HEK293 (cell line): ENCODE results near the gene NXT2.

ENCODE experiments used
- FEZF1 ChIP-seq: fragments of 450-650 bp; formaldehyde crosslinking; IDR thresholded peaks from 2 replicates; pipeline ENCODE4 v1.5.1; 2016; ENCODE audit warnings: missing biosample characterization, missing genetic modification characterization
- GLI4 ChIP-seq: fragments of 450-650 bp; formaldehyde crosslinking; IDR thresholded peaks from 2 replicates; pipeline ENCODE4 v1.5.1; 2016; ENCODE audit warnings: missing biosample characterization, missing genetic modification characterization
- PRDM2 ChIP-seq: fragments of 450-650 bp; formaldehyde crosslinking; IDR thresholded peaks from 2 replicates; pipeline ENCODE4 v1.5.1; 2016; ENCODE audit warnings: missing biosample characterization, missing genetic modification characterization, borderline replicate concordance
- REPIN1 ChIP-seq: fragments of 450-650 bp; formaldehyde crosslinking; IDR thresholded peaks from 2 replicates; pipeline ENCODE4 v1.5.1; 2017; ENCODE audit warnings: missing biosample characterization, missing genetic modification characterization, low read depth
- TCF7L2 ChIP-seq: IDR thresholded peaks from 2 replicates; pipeline ENCODE4 v1.6.1; 2011; ENCODE audit warnings: low read depth, mild to moderate bottlenecking, inconsistent platforms, low read length, moderate library complexity, borderline replicate concordance
- ZNF10 ChIP-seq: fragments of 450-650 bp; formaldehyde crosslinking; IDR thresholded peaks from 2 replicates; pipeline ENCODE4 v1.5.1; 2017; ENCODE audit warnings: missing biosample characterization, missing genetic modification characterization
- ZNF121 ChIP-seq: fragments of 450-650 bp; formaldehyde crosslinking; IDR thresholded peaks from 2 replicates; pipeline ENCODE4 v1.5.1; 2016; ENCODE audit warnings: missing biosample characterization, missing genetic modification characterization
- ZNF133 ChIP-seq: fragments of 450-650 bp; formaldehyde crosslinking; IDR thresholded peaks from 2 replicates; pipeline ENCODE4 v1.5.1; 2016; ENCODE audit warnings: missing biosample characterization, missing genetic modification characterization
- ZNF19 ChIP-seq: fragments of 450-650 bp; formaldehyde crosslinking; IDR thresholded peaks from 2 replicates; pipeline ENCODE4; 2016; ENCODE audit warnings: missing biosample characterization, missing genetic modification characterization, low read depth
- ZNF23 ChIP-seq: fragments of 450-650 bp; formaldehyde crosslinking; IDR thresholded peaks from 2 replicates; pipeline ENCODE4 v1.5.1; 2016; ENCODE audit warnings: missing biosample characterization, missing genetic modification characterization, borderline replicate concordance
- ZNF274 ChIP-seq, 2 experiments: fragments of 200-500 bp in 1 of 2; fragments of 450-650 bp in 1 of 2; sonication (Bioruptor generic) in 1 of 2; formaldehyde crosslinking in 1 of 2; IDR thresholded peaks; 2 replicates each; pipeline versions ENCODE4 v1.5.1 to v1.6.1; 2014 to 2016; ENCODE audit warnings: borderline replicate concordance in 1 of 2, inconsistent platforms in 1 of 2, low read length in 1 of 2, missing biosample characterization in 1 of 2, missing genetic modification characterization in 1 of 2
- ZNF302 ChIP-seq: fragments of 450-650 bp; formaldehyde crosslinking; IDR thresholded peaks from 2 replicates; pipeline ENCODE4 v1.5.1; 2016; ENCODE audit warnings: missing biosample characterization, missing genetic modification characterization, low read depth
- ZNF362 ChIP-seq: fragments of 450-650 bp; formaldehyde crosslinking; IDR thresholded peaks from 2 replicates; pipeline ENCODE4 v1.5.1; 2016; ENCODE audit warnings: missing biosample characterization, missing genetic modification characterization
- ZNF623 ChIP-seq: fragments of 450-650 bp; formaldehyde crosslinking; IDR thresholded peaks from 2 replicates; pipeline ENCODE4 v1.5.1; 2016; ENCODE audit warnings: missing biosample characterization, missing genetic modification characterization
- ZNF626 ChIP-seq: fragments of 450-650 bp; sonication (Bioruptor Pico); formaldehyde crosslinking; IDR thresholded peaks from 2 replicates; pipeline ENCODE4 v1.5.1; 2018; ENCODE audit warnings: missing biosample characterization, missing genetic modification characterization, inconsistent platforms
- ZNF692 ChIP-seq: fragments of 450-650 bp; formaldehyde crosslinking; IDR thresholded peaks from 2 replicates; pipeline ENCODE4 v1.5.1; 2016; ENCODE audit warnings: missing biosample characterization, missing genetic modification characterization
- ZNF76 ChIP-seq: fragments of 450-650 bp; formaldehyde crosslinking; IDR thresholded peaks from 2 replicates; pipeline ENCODE4; 2016; ENCODE audit warnings: low read depth, missing biosample characterization, missing genetic modification characterization, borderline replicate concordance
- ZNF777 ChIP-seq: fragments of 450-650 bp; formaldehyde crosslinking; IDR thresholded peaks from 2 replicates; pipeline ENCODE4 v1.5.1; 2017; ENCODE audit warnings: missing biosample characterization, missing genetic modification characterization, borderline replicate concordance
- ZSCAN23 ChIP-seq: fragments of 450-650 bp; formaldehyde crosslinking; IDR thresholded peaks from 2 replicates; pipeline ENCODE4 v1.5.1; 2016; ENCODE audit warnings: missing biosample characterization, missing genetic modification characterization
- ZSCAN30 ChIP-seq: fragments of 450-650 bp; IDR thresholded peaks from 2 replicates; pipeline ENCODE4 v1.5.1; 2018; ENCODE audit warnings: missing biosample characterization, mild to moderate bottlenecking, missing genetic modification characterization, moderate library complexity
- TF ChIP-seq, protein P1 (sequence below): fragments of 450-650 bp; formaldehyde crosslinking; IDR thresholded peaks from 2 replicates; pipeline ENCODE4 v1.5.1; 2017; ENCODE audit warnings: missing biosample characterization, missing genetic modification characterization
- TF ChIP-seq, protein P2 (sequence below): fragments of 450-650 bp; formaldehyde crosslinking; IDR thresholded peaks from 2 replicates; pipeline ENCODE4 v1.5.1; 2016; ENCODE audit warnings: missing biosample characterization, missing genetic modification characterization

NXT2 gene

DNA sequence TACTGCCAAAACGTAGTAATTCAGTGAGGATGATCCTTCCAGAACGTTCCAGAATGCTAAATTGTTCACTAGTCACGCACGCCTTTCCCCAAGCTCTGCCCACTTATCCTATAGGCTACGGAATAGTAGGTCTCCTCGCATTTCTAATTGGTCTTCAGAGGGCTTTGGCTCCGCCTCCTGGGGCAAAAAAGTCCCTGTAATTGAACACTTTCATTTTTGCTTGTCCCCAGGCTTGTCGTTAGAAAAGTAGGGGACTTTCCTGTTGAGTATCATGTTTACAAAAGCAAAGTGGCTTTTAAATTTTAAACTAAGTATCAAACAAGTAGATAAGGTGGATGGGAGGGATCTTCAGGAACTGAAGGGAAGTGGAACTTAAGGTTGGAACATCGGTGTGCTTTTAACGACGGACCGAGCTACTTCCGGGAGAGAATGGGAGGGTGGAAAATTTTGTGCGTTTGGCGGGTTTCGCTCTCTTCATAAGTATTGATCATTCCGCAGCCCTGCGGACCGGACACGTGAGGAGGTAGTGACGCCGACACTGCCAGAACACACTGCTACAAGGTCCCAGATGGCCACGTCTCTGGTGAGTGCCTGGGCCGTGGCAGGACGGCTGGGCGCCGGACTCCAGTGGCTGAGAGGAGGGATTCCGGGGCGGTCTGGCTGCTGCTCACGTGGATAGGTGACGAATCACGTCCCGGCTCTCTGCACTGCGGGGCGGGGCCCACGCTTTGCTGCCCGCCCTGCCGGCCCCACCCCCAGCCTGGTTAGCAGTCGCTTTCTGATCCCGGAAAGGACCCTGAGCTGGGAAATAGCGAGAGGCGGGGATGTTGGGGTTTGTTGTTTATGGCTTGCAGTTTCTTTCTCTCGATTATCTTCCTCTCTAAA lies at the start of gene NXT2 (continued):
- TF ChIP-seq PRDM2 (tag by site-specific recombination) (no peak), ZNF777 (tag by site-specific recombination) (peak; percentile 63; the same call in 1 of the 2 replicates), ZNF76 (tag by site-specific recombination) (peak; percentile 66; the same call in 1 of the 2 replicates), TCF7L2 (no peak), FEZF1 (tag by site-specific recombination) (peak; percentile 38), ZNF133 (tag by site-specific recombination) (no peak), ZNF274 (IDR thresholded peaks at IDR 0.05; ENCODE audit: low read length) (no peak), ZNF274 (tag by site-specific recombination; IDR thresholded peaks at IDR 0.05; ENCODE audit: borderline replicate concordance) (no peak; the same call in 1 of the 2 replicates), ZNF626 (0 out of 2 replicates have a peak, but pooled peaks have one; percentile 30), ZNF362 (tag by site-specific recombination) (peak; percentile 40; the same call in 1 of the 2 replicates), ZNF302 (tag by site-specific recombination) (no peak), ZNF692 (0 out of 2 replicates have a peak, but pooled peaks have one; percentile 25), ZNF10 (tag by site-specific recombination) (no peak), GLI4 (peak; percentile 83; the same call in 1 of the 2 replicates), ZNF23 (tag by site-specific recombination) (no peak), REPIN1 (tag by site-specific recombination) (no peak), ZSCAN23 (0 out of 2 replicates have a peak, but pooled peaks have one; percentile 60), ZNF121 (tag by site-specific recombination) (no peak), ZSCAN30 (tag by site-specific recombination) (peak; percentile 11; the same call in 1 of the 2 replicates), ZNF623 (no peak), ZNF19 (tag by site-specific recombination) (no peak)
- TF ChIP-seq, protein P1, sequence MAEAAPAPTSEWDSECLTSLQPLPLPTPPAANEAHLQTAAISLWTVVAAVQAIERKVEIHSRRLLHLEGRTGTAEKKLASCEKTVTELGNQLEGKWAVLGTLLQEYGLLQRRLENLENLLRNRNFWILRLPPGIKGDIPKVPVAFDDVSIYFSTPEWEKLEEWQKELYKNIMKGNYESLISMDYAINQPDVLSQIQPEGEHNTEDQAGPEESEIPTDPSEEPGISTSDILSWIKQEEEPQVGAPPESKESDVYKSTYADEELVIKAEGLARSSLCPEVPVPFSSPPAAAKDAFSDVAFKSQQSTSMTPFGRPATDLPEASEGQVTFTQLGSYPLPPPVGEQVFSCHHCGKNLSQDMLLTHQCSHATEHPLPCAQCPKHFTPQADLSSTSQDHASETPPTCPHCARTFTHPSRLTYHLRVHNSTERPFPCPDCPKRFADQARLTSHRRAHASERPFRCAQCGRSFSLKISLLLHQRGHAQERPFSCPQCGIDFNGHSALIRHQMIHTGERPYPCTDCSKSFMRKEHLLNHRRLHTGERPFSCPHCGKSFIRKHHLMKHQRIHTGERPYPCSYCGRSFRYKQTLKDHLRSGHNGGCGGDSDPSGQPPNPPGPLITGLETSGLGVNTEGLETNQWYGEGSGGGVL (tag by site-specific recombination): no peak
- TF ChIP-seq, protein P2, sequence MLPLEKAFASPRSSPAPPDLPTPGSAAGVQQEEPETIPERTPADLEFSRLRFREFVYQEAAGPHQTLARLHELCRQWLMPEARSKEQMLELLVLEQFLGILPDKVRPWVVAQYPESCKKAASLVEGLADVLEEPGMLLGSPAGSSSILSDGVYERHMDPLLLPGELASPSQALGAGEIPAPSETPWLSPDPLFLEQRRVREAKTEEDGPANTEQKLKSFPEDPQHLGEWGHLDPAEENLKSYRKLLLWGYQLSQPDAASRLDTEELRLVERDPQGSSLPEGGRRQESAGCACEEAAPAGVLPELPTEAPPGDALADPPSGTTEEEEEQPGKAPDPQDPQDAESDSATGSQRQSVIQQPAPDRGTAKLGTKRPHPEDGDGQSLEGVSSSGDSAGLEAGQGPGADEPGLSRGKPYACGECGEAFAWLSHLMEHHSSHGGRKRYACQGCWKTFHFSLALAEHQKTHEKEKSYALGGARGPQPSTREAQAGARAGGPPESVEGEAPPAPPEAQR (tag by site-specific recombination): peak; percentile 90; the same call in 1 of the 2 replicates
